B cell (primary cell): ENCODE results near the gene MET.

Experiments
- CTCF ChIP-seq: fragments of 200-600 bp; IDR thresholded peaks from one replicate; pipeline ENCODE4 v1.8.0; 2022; ENCODE audit warnings: antibody characterized with exemption, mild to moderate bottlenecking
- EZH2 ChIP-seq: IDR thresholded peaks from 2 replicates; pipeline ENCODE4 v1.6.1; 2012; ENCODE audit warnings: borderline replicate concordance, low read depth, mild to moderate bottlenecking, moderate library complexity, low read length; ENCODE audit not compliant: insufficient read depth, poor library complexity, severe bottlenecking

- TF ChIP-seq CTCF (no peak), EZH2 (no peak)
Observed at GRCh38 chr7:116717137-116717536, 45.1 kb downstream of the MET start.
